ENCODE results near the gene AMMECR1. TPM values are rescaled to one million over a fixed set of nuclear protein-coding genes. Genes with fewer than 3 reads are reported as not detected.

The AMMECR1 gene
- total and polyA plus RNA-seq, 4 donors, result 5.3 to 8.0 (median 6.9) TPM

DNA sequence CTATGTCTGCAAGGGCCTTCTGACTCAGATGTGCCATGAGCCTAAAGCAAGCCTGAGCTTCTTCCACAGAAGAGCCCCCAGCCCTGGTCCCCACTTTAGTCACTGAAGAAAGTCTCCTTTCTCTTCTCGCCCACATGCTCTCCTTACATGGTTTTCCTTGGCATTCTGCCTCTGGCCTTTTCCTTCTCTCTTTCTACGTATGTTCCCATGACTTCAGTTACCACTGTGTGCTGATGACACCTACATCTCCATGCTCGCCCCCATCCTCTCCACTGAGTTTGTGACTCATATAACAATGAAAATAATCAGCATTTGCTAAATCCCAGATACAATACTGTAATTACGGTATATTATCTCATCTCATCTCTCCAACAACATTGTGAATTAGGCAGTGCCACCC, 149.3 kb downstream of the AMMECR1 start:
- Histone ChIP-seq H3K9me3 (ENCODE audit: control insufficient read depth, insufficient read depth, low read length) (no peaks in the 10 kb centered on the region), H3K27ac (ENCODE audit: low read depth, low read length) (no peak overlapping the region), H3K36me3 (ENCODE audit: control insufficient read depth, insufficient read depth, low read length) (peaks cover 2% of the 10 kb centered on the region), H3K4me3 (ENCODE audit: low read depth, low read length) (no peak overlapping the region), H3K4me1 (ENCODE audit: control insufficient read depth, insufficient read depth, low read length) (no peaks in the 10 kb centered on the region), H3K27me3 (ENCODE audit: control insufficient read depth, insufficient read depth, low read length) (peaks cover 9% of the 10 kb centered on the region)
- DNase-seq (ENCODE audit: low read depth in 4 of 6, low spot score in 6 of 6), result no peak
- WGBS (ENCODE audit: insufficient coverage), result 70% methylated on average over 3 of the region's 4 CpGs

DNA sequence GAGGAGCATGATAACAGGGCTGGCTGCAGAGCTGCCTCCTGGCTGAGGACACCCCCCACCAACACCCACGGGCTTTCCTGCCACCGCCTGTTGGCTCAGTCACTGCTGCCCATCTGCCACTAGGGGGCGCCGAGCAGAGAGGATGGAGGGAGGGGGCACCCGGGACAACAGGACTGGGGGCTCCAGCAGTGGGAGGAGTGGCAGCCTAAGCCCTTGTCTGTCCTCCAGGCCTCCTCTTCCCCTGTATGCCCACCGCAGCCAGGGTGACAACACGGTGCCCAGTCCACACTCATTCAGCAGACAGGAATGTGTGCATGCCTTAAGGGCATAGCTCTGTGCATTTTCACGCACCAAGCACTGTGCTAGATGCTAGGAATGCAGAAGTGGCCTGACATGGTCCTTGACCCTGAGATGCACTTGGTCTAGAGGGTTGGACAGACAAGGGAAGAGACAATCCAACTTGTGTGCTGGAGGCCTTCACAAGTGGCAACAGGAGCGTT, 149.9 kb downstream of the AMMECR1 start:
- no peaks in the 10 kb centered on the region for H3K4me1 ChIP-seq (ENCODE audit: control insufficient read depth, insufficient read depth, low read length)
- WGBS (ENCODE audit: insufficient coverage), result 22% methylated on average over 6 of the region's 9 CpGs
- H3K27me3 ChIP-seq (ENCODE audit: control insufficient read depth, insufficient read depth, low read length), result peaks cover 6% of the 10 kb centered on the region
- no peak overlapping the region for H3K27ac ChIP-seq (ENCODE audit: low read depth, low read length)
- DNase-seq (ENCODE audit: low read depth in 4 of 6, low spot score in 6 of 6), result no peak
- H3K36me3 ChIP-seq (ENCODE audit: control insufficient read depth, insufficient read depth, low read length), result peaks cover 2% of the 10 kb centered on the region
- H3K4me3 ChIP-seq (ENCODE audit: low read depth, low read length), result no peak overlapping the region
- no peaks in the 10 kb centered on the region for H3K9me3 ChIP-seq (ENCODE audit: control insufficient read depth, insufficient read depth, low read length)

DNA sequence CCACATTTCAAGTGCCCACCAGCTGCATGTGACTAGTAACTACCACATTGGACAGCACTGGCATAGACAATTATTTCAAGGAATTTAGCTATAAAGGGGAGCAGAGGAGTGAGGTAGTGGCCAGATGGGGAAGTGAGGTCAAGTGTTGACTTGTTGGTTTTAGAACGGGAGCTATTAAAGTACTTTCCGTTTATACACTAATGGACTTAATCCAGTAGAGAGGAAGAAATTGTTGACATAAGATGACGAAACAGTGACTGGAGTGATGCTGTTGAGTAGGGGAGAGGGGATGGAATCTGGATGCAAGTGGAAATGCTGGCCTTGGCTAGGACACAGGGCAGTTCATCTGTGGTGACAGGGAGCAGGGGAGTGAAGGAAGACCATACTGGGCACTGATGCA, 154.4 kb downstream of the AMMECR1 start:
- Histone ChIP-seq H3K27me3 (ENCODE audit: control insufficient read depth, insufficient read depth, low read length) (peaks cover 6% of the 10 kb centered on the region), H3K27ac (ENCODE audit: low read depth, low read length) (no peak overlapping the region)
- 61% methylated on average over 3 of the region's 3 CpGs for WGBS (ENCODE audit: insufficient coverage)

DNA sequence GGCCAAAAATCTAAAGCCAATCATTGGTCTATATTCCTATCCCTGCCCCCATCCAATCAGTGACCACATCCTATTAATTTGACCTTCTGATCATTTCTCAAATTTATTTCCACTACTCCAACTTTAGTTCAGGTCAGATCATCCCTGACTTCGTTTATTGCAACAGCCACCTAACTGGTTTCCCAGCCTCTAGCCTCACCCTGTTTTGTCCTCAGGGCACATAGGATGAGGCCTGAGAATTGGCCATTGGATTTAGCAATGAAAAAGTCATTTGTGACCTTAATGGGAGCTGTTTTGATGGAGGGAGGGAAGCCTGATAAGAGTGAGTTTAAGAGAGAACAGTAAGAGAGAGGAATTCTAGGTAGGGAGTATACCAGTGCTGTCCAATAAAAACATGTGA, 155.0 kb downstream of the AMMECR1 start:
- Histone ChIP-seq H3K27me3 (ENCODE audit: control insufficient read depth, insufficient read depth, low read length) (peaks cover 6% of the 10 kb centered on the region), H3K4me1 (ENCODE audit: control insufficient read depth, insufficient read depth, low read length) (no peaks in the 10 kb centered on the region), H3K9me3 (ENCODE audit: control insufficient read depth, insufficient read depth, low read length) (no peaks in the 10 kb centered on the region), H3K27ac (ENCODE audit: low read depth, low read length) (no peak overlapping the region), H3K36me3 (ENCODE audit: control insufficient read depth, insufficient read depth, low read length) (no peaks in the 10 kb centered on the region), H3K4me3 (ENCODE audit: low read depth, low read length) (no peak overlapping the region)
- no peak for DNase-seq (ENCODE audit: low read depth in 4 of 6, low spot score in 6 of 6)
- 60% methylated on average over 1 of the region's 1 CpG for WGBS (ENCODE audit: insufficient coverage)

More for the DNA sequence above, 154.4 kb downstream of the AMMECR1 start:
- Histone ChIP-seq H3K4me3 (ENCODE audit: low read depth, low read length) (no peak overlapping the region), H3K4me1 (ENCODE audit: control insufficient read depth, insufficient read depth, low read length) (no peaks in the 10 kb centered on the region), H3K9me3 (ENCODE audit: control insufficient read depth, insufficient read depth, low read length) (no peaks in the 10 kb centered on the region), H3K36me3 (ENCODE audit: control insufficient read depth, insufficient read depth, low read length) (no peaks in the 10 kb centered on the region)
- DNase-seq (ENCODE audit: low read depth in 4 of 6, low spot score in 6 of 6), result no peak

DNA sequence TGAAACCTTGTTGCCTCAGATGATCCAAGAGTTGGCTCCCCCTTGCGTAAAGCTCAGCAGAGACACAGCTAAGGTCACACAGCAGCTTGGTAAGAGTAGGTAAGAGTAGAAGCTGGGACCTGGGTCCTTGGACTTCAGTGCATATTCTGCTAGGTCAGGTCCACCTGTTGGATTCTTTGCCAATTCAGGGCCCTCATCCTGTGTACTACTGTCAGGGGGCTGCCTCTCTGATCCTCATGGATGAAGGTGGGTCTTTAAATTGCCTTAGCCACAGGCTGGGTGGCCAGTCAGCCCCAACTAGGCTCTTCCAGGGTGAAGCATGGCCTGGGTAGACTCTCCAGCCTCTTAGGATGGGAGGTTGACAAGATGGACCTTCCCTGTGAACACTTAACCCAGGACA, 155.8 kb downstream of the AMMECR1 start:
- no peaks in the 10 kb centered on the region for H3K4me1 ChIP-seq (ENCODE audit: control insufficient read depth, insufficient read depth, low read length)
- H3K27ac ChIP-seq (ENCODE audit: low read depth, low read length), result no peak overlapping the region
- no peak overlapping the region for H3K4me3 ChIP-seq (ENCODE audit: low read depth, low read length)
- WGBS (ENCODE audit: insufficient coverage), result 86% methylated on average over 1 of the region's 1 CpG
- DNase-seq (ENCODE audit: low read depth in 4 of 6, low spot score in 6 of 6), result no peak
- H3K36me3 ChIP-seq (ENCODE audit: control insufficient read depth, insufficient read depth, low read length), result no peaks in the 10 kb centered on the region
- no peaks in the 10 kb centered on the region for H3K9me3 ChIP-seq (ENCODE audit: control insufficient read depth, insufficient read depth, low read length)
- peaks cover 6% of the 10 kb centered on the region for H3K27me3 ChIP-seq (ENCODE audit: control insufficient read depth, insufficient read depth, low read length)

DNA sequence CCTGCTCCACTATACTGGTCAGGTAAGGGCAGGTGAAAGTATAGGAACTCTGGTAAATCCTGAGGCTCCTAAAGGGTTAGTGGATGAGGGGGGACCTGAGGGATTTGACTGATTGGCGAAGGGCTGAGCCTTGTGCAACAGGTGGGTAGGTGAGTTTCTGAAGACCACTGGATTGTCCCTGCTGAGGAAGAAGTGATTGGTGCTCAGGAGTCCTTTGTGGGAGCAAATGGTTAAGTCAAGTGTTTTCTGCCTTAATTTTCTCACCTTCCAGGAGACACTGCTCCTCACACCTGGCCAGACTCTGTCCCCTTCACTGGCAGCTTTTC, 156.6 kb downstream of the AMMECR1 start:
- Histone ChIP-seq H3K9me3 (ENCODE audit: control insufficient read depth, insufficient read depth, low read length) (no peaks in the 10 kb centered on the region), H3K4me3 (ENCODE audit: low read depth, low read length) (no peak overlapping the region), H3K27me3 (ENCODE audit: control insufficient read depth, insufficient read depth, low read length) (peaks cover 6% of the 10 kb centered on the region), H3K4me1 (ENCODE audit: control insufficient read depth, insufficient read depth, low read length) (no peaks in the 10 kb centered on the region), H3K36me3 (ENCODE audit: control insufficient read depth, insufficient read depth, low read length) (no peaks in the 10 kb centered on the region), H3K27ac (ENCODE audit: low read depth, low read length) (no peak overlapping the region)
- 78% methylated on average over 1 of the region's 1 CpG for WGBS (ENCODE audit: insufficient coverage)
- no peak for DNase-seq (ENCODE audit: low read depth in 4 of 6, low spot score in 6 of 6)

DNA sequence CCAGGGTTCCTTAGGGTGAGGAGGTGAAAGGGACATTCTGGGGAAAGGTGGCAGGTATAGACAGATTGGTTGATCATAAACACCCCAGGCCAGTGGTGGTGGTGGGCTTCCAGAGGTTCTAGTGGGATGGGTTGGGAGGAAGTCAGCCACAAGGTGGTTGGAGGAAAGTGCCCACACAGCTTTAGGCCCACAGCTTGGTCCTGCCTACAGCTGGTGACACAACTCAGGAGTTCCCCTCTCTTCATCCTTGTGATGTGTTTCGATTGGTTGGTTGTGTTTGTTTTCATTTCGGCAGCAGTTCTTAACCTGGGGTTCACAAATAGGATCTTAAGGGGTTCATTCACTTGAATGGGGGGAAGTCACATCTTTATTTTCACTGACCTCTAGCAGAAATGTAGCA, 158.0 kb downstream of the AMMECR1 start:
- Histone ChIP-seq H3K27me3 (ENCODE audit: control insufficient read depth, insufficient read depth, low read length) (peaks cover 7% of the 10 kb centered on the region), H3K36me3 (ENCODE audit: control insufficient read depth, insufficient read depth, low read length) (no peaks in the 10 kb centered on the region), H3K4me1 (ENCODE audit: control insufficient read depth, insufficient read depth, low read length) (no peaks in the 10 kb centered on the region), H3K9me3 (ENCODE audit: control insufficient read depth, insufficient read depth, low read length) (no peaks in the 10 kb centered on the region), H3K4me3 (ENCODE audit: low read depth, low read length) (no peak overlapping the region), H3K27ac (ENCODE audit: low read depth, low read length) (no peak overlapping the region)
- no CpG with 5 or more reads among the region's 2 CpGs for WGBS (ENCODE audit: insufficient coverage)
- no peak for DNase-seq (ENCODE audit: low read depth in 4 of 6, low spot score in 6 of 6)

DNA sequence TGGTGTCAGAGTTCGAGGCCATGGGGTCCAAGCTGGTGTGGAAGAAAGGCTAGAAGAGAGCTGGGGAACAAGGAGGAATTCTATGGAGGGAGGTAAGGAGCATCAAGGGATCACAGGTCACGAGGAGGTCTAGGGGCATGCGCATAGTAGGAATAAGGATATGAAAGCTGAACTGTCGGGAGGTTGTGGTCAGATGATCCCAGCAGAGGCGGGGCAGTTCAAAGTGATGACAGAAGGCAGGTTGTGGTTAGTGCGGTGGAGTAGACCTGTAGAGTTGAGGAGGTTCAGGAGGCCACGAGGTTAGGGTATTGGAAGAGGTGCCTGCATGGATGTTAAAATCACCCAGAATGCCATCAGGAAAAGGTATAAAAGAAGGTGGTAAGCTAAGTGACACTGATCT, 158.7 kb downstream of the AMMECR1 start:
- H3K4me3 ChIP-seq (ENCODE audit: low read depth, low read length), result no peak overlapping the region
- peaks cover 6% of the 10 kb centered on the region for H3K27me3 ChIP-seq (ENCODE audit: control insufficient read depth, insufficient read depth, low read length)
- no peaks in the 10 kb centered on the region for H3K9me3 ChIP-seq (ENCODE audit: control insufficient read depth, insufficient read depth, low read length)
- no peaks in the 10 kb centered on the region for H3K4me1 ChIP-seq (ENCODE audit: control insufficient read depth, insufficient read depth, low read length)
- no peak for DNase-seq (ENCODE audit: low read depth in 4 of 6, low spot score in 6 of 6)
- WGBS (ENCODE audit: insufficient coverage), result 66% methylated on average over 7 of the region's 7 CpGs
- H3K36me3 ChIP-seq (ENCODE audit: control insufficient read depth, insufficient read depth, low read length), result no peaks in the 10 kb centered on the region
- no peak overlapping the region for H3K27ac ChIP-seq (ENCODE audit: low read depth, low read length)

DNA sequence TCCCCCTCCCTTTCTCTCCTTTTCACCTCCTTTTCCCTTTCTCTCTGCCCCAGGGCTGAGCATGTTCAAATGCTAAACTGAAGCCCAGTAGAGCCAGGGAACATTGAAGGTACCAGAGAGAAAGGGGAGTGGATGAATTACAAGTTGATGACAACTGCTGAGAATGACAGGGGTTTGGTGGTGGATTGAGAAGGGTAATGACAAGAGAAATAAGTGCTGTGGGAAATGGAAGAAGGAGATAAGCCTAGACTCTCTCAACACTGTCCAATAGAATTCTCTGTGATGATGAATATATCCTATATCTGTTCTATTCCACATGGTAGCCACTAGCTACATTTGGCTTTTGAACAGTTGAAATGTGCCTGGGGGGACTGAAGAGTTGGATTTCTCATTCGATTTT, 160.4 kb downstream of the AMMECR1 start:
- Histone ChIP-seq H3K27me3 (ENCODE audit: control insufficient read depth, insufficient read depth, low read length) (peaks cover 4% of the 10 kb centered on the region), H3K4me1 (ENCODE audit: control insufficient read depth, insufficient read depth, low read length) (no peaks in the 10 kb centered on the region), H3K27ac (ENCODE audit: low read depth, low read length) (no peak overlapping the region), H3K9me3 (ENCODE audit: control insufficient read depth, insufficient read depth, low read length) (no peaks in the 10 kb centered on the region), H3K4me3 (ENCODE audit: low read depth, low read length) (no peak overlapping the region), H3K36me3 (ENCODE audit: control insufficient read depth, insufficient read depth, low read length) (no peaks in the 10 kb centered on the region)
- 50% methylated on average over 1 of the region's 1 CpG for WGBS (ENCODE audit: insufficient coverage)
- no peak for DNase-seq (ENCODE audit: low read depth in 4 of 6, low spot score in 6 of 6)

DNA sequence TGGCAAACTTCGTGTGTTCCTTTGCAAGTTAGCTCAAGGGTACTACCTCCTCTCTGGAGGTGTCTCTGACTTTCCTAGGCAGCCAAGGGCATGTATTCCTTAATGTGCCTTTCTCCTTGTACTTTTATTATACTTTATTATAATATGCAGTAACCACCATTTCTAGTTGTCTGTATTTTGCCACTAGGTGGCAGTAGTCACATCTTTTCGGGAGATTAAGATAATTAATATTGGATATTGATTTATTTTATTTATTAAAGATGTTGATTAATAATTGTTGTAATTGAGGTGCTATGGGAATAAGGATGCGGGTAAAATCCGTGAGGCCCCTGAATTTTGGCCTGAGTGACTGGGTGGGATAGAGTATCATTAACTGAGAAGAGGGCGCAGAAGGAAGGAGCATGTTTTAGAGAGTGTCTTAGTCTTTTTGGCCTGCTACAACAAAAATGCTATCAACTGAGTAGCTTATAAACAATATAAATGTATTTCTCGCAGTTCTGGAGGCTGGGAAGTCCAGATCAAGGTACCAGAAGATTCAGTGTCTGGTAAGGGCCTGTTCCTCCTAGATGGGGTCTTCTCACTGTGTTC, 161.6 kb downstream of the AMMECR1 start:
- peaks cover 4% of the 10 kb centered on the region for H3K27me3 ChIP-seq (ENCODE audit: control insufficient read depth, insufficient read depth, low read length)
- peak in 1 of 6 donors; percentile 6 for DNase-seq (ENCODE audit: low read depth in 4 of 6, low spot score in 6 of 6)
- 79% methylated on average over 2 of the region's 6 CpGs for WGBS (ENCODE audit: insufficient coverage)
- no peaks in the 10 kb centered on the region for H3K4me1 ChIP-seq (ENCODE audit: control insufficient read depth, insufficient read depth, low read length)
- H3K27ac ChIP-seq (ENCODE audit: low read depth, low read length), result no peak overlapping the region
- no peaks in the 10 kb centered on the region for H3K9me3 ChIP-seq (ENCODE audit: control insufficient read depth, insufficient read depth, low read length)
- H3K36me3 ChIP-seq (ENCODE audit: control insufficient read depth, insufficient read depth, low read length), result no peaks in the 10 kb centered on the region
- no peak overlapping the region for H3K4me3 ChIP-seq (ENCODE audit: low read depth, low read length)
